ENCODE results near the gene PDE4D. TPM values are rescaled to one million over a fixed set of nuclear protein-coding genes. Genes with fewer than 3 reads are reported as not detected.
"Not testable (repeated sequence)": the region's sequence is repeated elsewhere in the genome, so short reads cannot be mapped to it uniquely, and the experiment has no call there.

The PDE4D gene
- polyA plus RNA-seq, 4 donors: 19.4 to 35.9 (median 23.1) TPM

- DNase-seq (ENCODE audit: low read depth in 4 of 4, low spot score in 2 of 4): no peak
Observed at GRCh38 chr5:58974083-58974482, 919.4 kb downstream of the PDE4D start.

GRCh38 chr5:58972301-58972700 is 921.2 kb downstream of the PDE4D start:
- DNase-seq (ENCODE audit: low read depth in 4 of 4, low spot score in 2 of 4): no peak

- no peak for DNase-seq (ENCODE audit: low read depth in 4 of 4, low spot score in 2 of 4)
Observed at GRCh38 chr5:58970766-58971165, 922.8 kb downstream of the PDE4D start.

- DNase-seq (ENCODE audit: low read depth in 4 of 4, low spot score in 2 of 4): no peak
Observed at GRCh38 chr5:58969795-58970194, 923.7 kb downstream of the PDE4D start.

GRCh38 chr5:58969253-58969652 is 924.3 kb downstream of the PDE4D start:
- DNase-seq (ENCODE audit: low read depth in 4 of 4, low spot score in 2 of 4): no peak

- no peak for DNase-seq (ENCODE audit: low read depth in 4 of 4, low spot score in 2 of 4)
Observed at GRCh38 chr5:58968350-58968749, 925.2 kb downstream of the PDE4D start.

GRCh38 chr5:58967597-58968281 is 925.8 kb downstream of the PDE4D start:
- no peak for DNase-seq (ENCODE audit: low read depth in 4 of 4, low spot score in 2 of 4)

GRCh38 chr5:58965677-58966414 is 927.7 kb downstream of the PDE4D start:
- no peak for DNase-seq (ENCODE audit: low read depth in 4 of 4, low spot score in 2 of 4)

- DNase-seq (ENCODE audit: low read depth in 4 of 4, low spot score in 2 of 4): no peak
Observed at GRCh38 chr5:58963821-58964220, 929.7 kb downstream of the PDE4D start.

- DNase-seq (ENCODE audit: low read depth in 4 of 4, low spot score in 2 of 4): no peak
Observed at GRCh38 chr5:58963361-58963760, 930.2 kb downstream of the PDE4D start.

GRCh38 chr5:58961631-58962280 is 931.8 kb downstream of the PDE4D start:
- no peak for DNase-seq (ENCODE audit: low read depth in 4 of 4, low spot score in 2 of 4)

- no peak for DNase-seq (ENCODE audit: low read depth in 4 of 4, low spot score in 2 of 4)
Observed at GRCh38 chr5:58958701-58959100, 934.8 kb downstream of the PDE4D start.

- not testable (repeated sequence) for DNase-seq (ENCODE audit: low read depth in 4 of 4, low spot score in 2 of 4)
Observed at GRCh38 chr5:58953218-58953617, 940.3 kb downstream of the PDE4D start.

GRCh38 chr5:58950224-58950623 is 943.3 kb downstream of the PDE4D start:
- no peak for DNase-seq (ENCODE audit: low read depth in 4 of 4, low spot score in 2 of 4)

GRCh38 chr5:58946230-58946629 is 947.3 kb downstream of the PDE4D start:
- DNase-seq (ENCODE audit: low read depth in 4 of 4, low spot score in 2 of 4): no peak

- no peak for DNase-seq (ENCODE audit: low read depth in 4 of 4, low spot score in 2 of 4)
Observed at GRCh38 chr5:58944221-58944620, 949.3 kb downstream of the PDE4D start.

- no peak for DNase-seq (ENCODE audit: low read depth in 4 of 4, low spot score in 2 of 4)
Observed at GRCh38 chr5:58940446-58940845, 953.1 kb downstream of the PDE4D start.

GRCh38 chr5:58939664-58940063 is 953.9 kb downstream of the PDE4D start:
- no peak for DNase-seq (ENCODE audit: low read depth in 4 of 4, low spot score in 2 of 4)

- DNase-seq (ENCODE audit: low read depth in 4 of 4, low spot score in 2 of 4): no peak
Observed at GRCh38 chr5:58938563-58939424, 954.7 kb downstream of the PDE4D start.

- DNase-seq (ENCODE audit: low read depth in 4 of 4, low spot score in 2 of 4): no peak
Observed at GRCh38 chr5:58937031-58937681, 956.4 kb downstream of the PDE4D start.

Data from left renal cortex interstitium (tissue), 4 donors.